Nephron (organoid): ENCODE data around the gene L3MBTL4.
"Not testable (repeated sequence)": the region's sequence is repeated elsewhere in the genome, so short reads cannot be mapped to it uniquely, and the experiment has no call there.

ENCODE experiments used
- H3K27ac Mint-ChIP-seq, 3 experiments: 2 replicates each; pipeline ENCODE4 v1.8.0; 2020; ENCODE audit warnings: mixed read lengths in 3 of 3, mild to moderate bottlenecking in 2 of 3, moderate library complexity in 1 of 3
- H3K27me3 Mint-ChIP-seq: 2 replicates; pipeline ENCODE4 v1.8.0; 2021; ENCODE audit warnings: low read depth, mild to moderate bottlenecking, moderate library complexity, mixed read lengths
- H3K36me3 Mint-ChIP-seq: 2 replicates; pipeline ENCODE4 v1.8.0; 2020; ENCODE audit warnings: low read depth, mixed read lengths
- H3K4me1 Mint-ChIP-seq: 2 replicates; pipeline ENCODE4 v1.8.0; 2020; ENCODE audit warnings: mixed read lengths
- H3K4me3 Mint-ChIP-seq, 3 experiments: 2 replicates each; pipeline ENCODE4 v1.8.0; 2020; ENCODE audit warnings: mild to moderate bottlenecking in 3 of 3, mixed read lengths in 3 of 3, moderate library complexity in 2 of 3
- H3K9me3 Mint-ChIP-seq: 2 replicates; pipeline ENCODE4 v1.8.0; 2020; ENCODE audit warnings: mixed read lengths
- CTCF ChIP-seq, 3 experiments: fragments of 200-600 bp; sonication (generic); IDR thresholded peaks; one replicate each; pipeline ENCODE4 v1.5.0; 2021; ENCODE audit warnings: antibody characterized with exemption in 3 of 3; ENCODE audit not compliant: unreplicated experiment in 3 of 3

The L3MBTL4 gene

GRCh38 chr18:6052449-6052913 is 362.2 kb downstream of the L3MBTL4 start:
- Mint-ChIP-seq H3K9me3 (no peaks in the 10 kb centered on the region), H3K27ac (no peak overlapping the region), H3K4me3 (no peak overlapping the region), H3K36me3 (no peaks in the 10 kb centered on the region), H3K4me1 (peaks cover 12% of the 10 kb centered on the region), H3K27me3 (no peaks in the 10 kb centered on the region)
- no peak for TF ChIP-seq CTCF (IDR thresholded peaks at IDR 0.05; ENCODE audit: unreplicated experiment in 3 of 3)

- peaks cover 23% of the 10 kb centered on the region for H3K9me3 Mint-ChIP-seq
- H3K27ac Mint-ChIP-seq, H3K4me1 Mint-ChIP-seq, H3K4me3 Mint-ChIP-seq, H3K27me3 Mint-ChIP-seq, H3K36me3 Mint-ChIP-seq: not testable (repeated sequence)
These were observed 367.1 kb downstream of the L3MBTL4 start for GRCh38 chr18:6047596-6047995.

- Mint-ChIP-seq H3K4me1 (no peaks in the 10 kb centered on the region), H3K27ac (no peak overlapping the region), H3K4me3 (no peak overlapping the region), H3K36me3 (no peaks in the 10 kb centered on the region), H3K9me3 (peaks cover 23% of the 10 kb centered on the region), H3K27me3 (no peaks in the 10 kb centered on the region)
- no peak for TF ChIP-seq CTCF (IDR thresholded peaks at IDR 0.05; ENCODE audit: unreplicated experiment in 3 of 3)
These were observed 369.9 kb downstream of the L3MBTL4 start for GRCh38 chr18:6044773-6045172.

- H3K27ac Mint-ChIP-seq, result no peak overlapping the region
- H3K36me3 Mint-ChIP-seq, result no peaks in the 10 kb centered on the region
- H3K9me3 Mint-ChIP-seq, result peaks cover 26% of the 10 kb centered on the region
- H3K27me3 Mint-ChIP-seq, result no peaks in the 10 kb centered on the region
- no peak overlapping the region for H3K4me3 Mint-ChIP-seq
- TF ChIP-seq CTCF (IDR thresholded peaks at IDR 0.05; ENCODE audit: unreplicated experiment in 3 of 3), result no peak
- H3K4me1 Mint-ChIP-seq, result no peaks in the 10 kb centered on the region
These were observed 370.4 kb downstream of the L3MBTL4 start for GRCh38 chr18:6044319-6044718.

GRCh38 chr18:6039055-6039454 is 375.7 kb downstream of the L3MBTL4 start:
- Mint-ChIP-seq H3K4me1 (no peaks in the 10 kb centered on the region), H3K4me3 (no peak overlapping the region), H3K27me3 (no peaks in the 10 kb centered on the region), H3K36me3 (peaks cover 9% of the 10 kb centered on the region), H3K27ac (no peak overlapping the region), H3K9me3 (peaks cover 21% of the 10 kb centered on the region)
- TF ChIP-seq CTCF (IDR thresholded peaks at IDR 0.05; ENCODE audit: unreplicated experiment in 3 of 3), result no peak

GRCh38 chr18:6031442-6031841 is 383.3 kb downstream of the L3MBTL4 start:
- Mint-ChIP-seq H3K36me3 (peaks cover 5% of the 10 kb centered on the region), H3K27me3 (no peaks in the 10 kb centered on the region), H3K9me3 (peaks cover 8% of the 10 kb centered on the region), H3K4me1 (peaks cover 5% of the 10 kb centered on the region), H3K4me3 (no peak overlapping the region), H3K27ac (no peak overlapping the region)
- TF ChIP-seq CTCF (IDR thresholded peaks at IDR 0.05; ENCODE audit: unreplicated experiment in 3 of 3), result no peak
